GM21367 (cell line): ENCODE measurements around the gene HOXA7.
A peak's percentile ranks its signal among the peaks of the same experiment; 100 is the strongest.

Source experiments
- ATAC-seq: cut with Tn5 transposase; IDR thresholded peaks from one replicate; pipeline ENCODE4 v1.9.1; 2021; ENCODE audit not compliant: unreplicated experiment

Gene HOXA7

DNA sequence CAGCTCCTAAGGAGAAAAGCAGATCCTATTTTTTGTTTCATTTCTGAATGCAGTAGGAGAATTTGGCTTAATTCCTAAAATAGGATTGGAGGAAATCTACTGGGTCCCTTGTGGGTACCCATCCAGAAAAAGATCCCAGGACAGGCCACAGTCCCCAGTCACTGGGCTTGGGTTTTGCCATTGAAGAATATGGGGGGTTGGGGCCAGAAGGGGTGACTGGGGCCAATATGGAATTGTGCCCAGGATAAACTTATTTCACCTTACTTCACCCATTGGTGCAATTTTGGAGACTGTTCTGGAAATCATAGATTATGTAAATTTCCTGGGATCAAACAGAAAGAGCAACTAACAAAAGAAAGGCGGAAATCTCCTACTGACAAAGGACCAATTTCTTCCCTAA, 18.0 kb downstream of the HOXA7 start:
- ATAC-seq = no peak

GRCh38 chr7:27137640-27138315, 18.7 kb downstream of the HOXA7 start:
- ATAC-seq = no peak

GRCh38 chr7:27134392-27134791, 22.1 kb downstream of the HOXA7 start:
- peak; percentile 51 for ATAC-seq

DNA sequence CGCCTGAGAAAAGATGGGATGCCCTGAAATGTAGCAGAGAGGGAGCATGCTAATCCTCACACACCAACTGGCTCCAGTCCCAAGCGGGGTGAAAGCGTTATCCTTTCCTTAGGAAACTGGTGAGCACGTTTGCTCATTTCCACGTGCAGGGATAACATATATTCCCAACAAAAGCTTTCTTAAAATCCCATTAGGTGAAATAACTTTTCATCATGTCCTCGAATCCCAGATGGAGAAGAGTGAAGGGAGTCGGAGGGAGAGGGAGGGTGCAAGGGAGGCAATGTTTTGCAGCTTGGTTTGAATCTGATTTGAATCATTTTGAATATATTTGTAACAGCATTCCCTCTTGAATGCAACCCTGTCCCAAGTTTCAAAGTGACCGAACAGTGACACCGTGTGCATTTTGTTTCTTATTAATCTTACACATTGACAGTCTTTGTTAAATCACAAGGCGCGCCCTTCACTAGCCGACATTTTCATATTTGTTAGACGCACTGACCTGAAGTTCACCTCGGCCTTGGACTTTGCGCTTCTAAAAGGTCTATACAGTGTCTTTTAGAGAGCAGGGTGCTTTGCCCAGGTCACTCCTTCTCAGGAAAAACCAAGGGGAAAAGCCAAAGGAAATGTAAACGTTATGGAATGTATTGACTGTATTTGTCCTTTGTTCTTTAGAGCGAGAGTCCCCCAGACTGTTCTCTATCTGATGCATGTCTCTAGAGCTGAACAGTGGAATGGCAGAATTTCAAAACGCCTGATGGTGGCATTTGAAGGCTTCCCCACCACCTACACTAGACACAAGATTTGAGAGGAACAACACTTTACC, 22.9 kb downstream of the HOXA7 start:
- no peak for ATAC-seq

GRCh38 chr7:27132978-27133377, 23.5 kb downstream of the HOXA7 start:
- ATAC-seq = no peak

DNA sequence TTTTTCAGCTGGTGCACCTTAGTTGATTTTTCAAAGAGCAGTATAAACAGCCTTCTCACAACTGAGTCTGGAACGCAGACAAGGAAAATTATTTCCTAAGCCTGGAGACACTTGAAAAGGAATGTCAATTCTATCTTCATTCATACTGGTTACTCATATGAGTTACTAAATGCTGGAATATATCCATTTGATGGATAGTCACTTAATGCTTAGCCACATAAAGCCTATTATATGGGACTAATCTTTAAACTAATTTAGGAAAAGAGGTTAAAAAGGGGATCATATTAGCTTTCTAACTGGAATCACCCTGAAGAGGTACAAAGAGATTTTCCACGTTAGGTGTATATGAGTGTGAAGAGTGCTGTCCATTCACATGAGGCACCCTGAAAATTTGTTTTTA, 24.3 kb downstream of the HOXA7 start:
- ATAC-seq = no peak

- no peak for ATAC-seq
Observed at GRCh38 chr7:27131390-27131819, 25.1 kb downstream of the HOXA7 start.

DNA sequence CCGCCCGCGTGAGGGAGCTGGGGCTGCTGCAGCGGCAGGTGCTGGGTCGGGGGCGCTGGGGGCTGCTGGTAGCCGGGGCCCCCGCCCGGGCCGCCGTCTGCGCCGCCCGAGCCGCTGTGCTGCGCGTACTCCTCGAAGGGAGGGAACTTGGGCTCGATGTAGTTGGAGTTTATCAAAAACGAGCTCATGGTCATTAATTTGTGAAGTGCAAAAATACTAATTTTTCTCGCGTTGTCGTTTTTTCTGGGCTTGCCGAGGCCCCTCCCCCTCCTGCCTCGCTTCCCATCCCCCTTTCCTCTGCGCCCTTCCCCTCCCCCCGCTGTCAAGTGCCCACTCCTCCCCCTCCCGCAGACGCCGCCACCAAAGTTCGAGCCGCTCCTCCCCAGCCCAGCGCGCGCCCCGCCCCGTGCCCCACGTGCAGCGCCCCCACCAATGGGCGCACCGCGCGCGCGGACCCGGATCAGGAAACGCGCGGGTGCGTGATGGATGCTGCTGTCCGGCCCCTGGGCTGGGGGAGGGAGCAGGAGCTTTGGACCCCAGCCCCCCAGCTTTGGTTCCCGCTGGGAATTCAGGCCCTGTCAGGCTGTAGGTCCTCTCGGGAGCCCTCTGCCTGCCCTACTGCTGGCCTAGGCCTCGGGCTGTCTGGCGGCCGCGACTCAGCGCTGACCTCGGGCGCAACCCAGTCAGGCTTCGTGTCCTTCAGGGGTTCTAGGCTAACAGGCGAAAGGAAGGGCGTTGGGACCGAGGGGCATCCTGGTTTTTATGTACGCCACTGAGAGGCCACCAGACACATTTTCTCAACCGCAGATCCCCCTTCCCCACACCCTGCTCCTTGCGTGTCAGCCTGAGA, 25.7 kb downstream of the HOXA7 start, which contains the start of gene HOXA4:
Gene HOXA4, minus strand, starts transcription at position 218 of the 850 bp plus-strand sequence. Its CDS starts 24 bp downstream, at position 194.
- no peak for ATAC-seq

DNA sequence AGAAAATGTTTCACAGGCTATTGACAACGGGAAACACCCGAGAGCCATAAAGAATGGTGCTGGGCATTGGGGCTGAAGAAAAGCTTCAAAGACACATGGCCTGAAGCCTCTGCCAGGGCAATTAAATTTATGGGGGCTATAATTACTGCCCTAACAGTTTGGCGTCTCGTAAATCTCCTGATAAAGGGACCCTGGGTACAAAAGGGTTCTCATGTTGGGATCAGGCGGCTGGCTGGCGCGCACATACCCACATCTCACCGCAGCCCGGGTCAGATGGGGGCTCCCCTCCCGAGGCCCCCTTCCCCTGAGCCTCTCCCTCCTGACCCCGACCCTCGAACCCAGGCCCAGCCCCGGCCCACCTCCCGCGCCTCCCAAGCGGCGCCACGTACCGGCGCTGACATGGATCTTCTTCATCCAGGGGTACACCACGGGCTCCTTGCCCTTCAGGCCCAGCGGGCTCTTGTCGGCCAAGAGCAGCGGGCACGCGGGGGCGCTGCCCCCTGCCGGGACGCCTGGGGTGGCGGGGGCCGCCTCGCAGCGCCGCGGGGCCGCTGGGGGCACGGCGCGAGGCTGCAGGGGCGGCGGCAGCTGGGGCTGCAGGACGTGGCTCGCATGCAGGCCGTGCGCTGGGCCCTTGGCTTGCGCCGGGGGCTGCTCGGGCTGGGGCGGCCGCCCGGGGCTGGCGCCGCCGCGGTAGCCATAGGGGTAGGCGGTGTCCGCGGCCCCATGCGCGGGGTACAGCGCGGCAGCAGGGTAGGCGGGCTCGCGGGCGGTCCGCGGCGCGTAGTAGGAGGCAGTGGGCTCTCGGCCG, 26.5 kb downstream of the HOXA7 start:
- ATAC-seq = no peak

DNA sequence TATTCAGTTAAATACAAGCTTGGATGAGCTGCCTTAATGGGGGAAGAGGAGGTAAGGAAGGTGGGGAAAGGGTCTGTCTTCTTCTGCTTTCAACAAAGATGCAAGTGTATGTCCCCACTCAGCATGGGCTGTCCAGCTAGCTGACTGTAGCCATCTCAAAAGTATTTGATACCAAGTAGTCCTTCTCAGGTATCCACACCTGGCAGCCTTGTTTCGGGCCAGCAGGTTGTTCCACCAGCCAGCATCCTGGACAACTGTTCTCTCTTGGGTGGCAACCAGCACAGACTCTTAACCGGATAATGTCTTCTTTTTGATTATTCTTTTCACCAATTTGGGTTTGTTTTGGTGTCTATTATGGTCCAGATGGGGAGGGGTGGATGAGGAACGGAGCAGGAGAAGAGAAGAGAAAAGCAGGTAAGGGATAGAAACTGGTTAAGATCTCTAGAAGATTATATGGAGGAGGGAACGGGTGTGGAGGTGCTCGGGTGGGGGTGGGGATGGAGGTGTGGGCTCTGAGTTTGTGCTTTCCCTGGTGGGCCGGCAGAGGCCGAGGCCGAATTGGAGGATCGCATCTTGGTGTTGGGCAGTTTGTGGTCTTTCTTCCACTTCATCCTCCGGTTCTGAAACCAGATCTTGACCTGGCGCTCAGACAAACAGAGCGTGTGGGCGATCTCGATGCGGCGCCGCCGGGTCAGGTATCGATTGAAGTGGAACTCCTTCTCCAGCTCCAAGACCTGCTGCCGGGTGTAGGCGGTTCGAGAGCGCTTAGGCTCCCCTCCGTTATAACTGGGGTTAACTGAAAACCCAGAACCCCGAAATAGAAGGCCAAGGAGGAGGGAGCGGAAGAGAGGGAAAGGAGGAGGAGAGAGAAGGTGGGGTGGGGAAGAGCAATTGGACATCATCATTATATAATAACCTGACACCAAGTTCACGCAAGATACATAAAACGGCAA, 27.4 kb downstream of the HOXA7 start:
- no peak for ATAC-seq

DNA sequence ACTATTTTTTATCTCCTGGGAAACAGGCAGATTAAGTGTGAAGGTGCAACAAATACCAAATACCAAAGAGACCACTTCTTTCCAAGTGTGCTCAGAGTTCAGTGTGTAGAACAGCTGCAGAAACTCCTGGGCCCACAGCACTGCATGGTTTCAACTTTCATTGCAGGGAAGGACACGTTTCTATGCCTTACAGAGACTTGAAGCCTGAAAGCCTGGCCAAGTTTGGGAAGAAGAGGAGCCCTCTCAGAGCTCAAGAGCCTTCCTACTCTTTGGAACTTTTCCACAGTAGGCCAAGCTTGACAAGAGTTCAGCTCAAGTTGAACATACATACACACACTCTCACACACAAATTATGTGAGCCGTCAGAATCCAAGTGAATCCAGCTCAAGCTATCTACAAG, 28.4 kb downstream of the HOXA7 start:
- ATAC-seq = no peak

DNA sequence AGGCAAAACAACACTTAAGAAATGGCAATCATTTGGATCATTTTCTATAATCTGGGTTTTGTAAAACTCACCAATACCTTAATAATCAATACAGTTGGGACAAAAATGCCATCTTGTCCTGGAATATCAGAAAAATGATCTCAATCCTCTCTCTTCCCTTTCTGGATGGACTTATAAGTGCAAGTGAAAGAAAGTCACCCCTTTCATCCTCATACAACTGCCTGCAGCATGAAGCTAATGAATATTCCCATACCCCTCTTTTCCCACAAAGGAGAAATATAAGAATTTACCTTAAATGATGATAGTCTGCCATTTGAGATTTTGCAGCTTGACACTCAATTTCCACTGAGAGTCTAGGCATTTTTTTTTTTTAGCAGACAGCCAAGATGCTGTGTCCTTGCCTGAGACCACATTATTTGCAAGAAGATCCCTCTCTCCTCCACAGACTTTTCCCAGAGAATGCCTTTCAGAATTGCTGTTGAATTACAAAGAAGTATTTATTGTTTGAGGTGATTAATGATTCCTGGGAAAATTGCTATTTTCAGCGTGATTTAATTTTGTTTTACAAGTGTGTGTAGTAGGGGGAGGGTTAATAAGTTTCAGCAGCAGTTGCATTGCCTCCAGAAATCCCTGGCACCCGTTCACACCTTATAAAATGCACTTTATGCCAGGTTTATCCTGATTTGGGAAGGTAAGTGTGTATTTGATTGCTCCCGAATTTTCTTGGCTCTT, 29.7 kb downstream of the HOXA7 start:
- ATAC-seq = no peak

DNA sequence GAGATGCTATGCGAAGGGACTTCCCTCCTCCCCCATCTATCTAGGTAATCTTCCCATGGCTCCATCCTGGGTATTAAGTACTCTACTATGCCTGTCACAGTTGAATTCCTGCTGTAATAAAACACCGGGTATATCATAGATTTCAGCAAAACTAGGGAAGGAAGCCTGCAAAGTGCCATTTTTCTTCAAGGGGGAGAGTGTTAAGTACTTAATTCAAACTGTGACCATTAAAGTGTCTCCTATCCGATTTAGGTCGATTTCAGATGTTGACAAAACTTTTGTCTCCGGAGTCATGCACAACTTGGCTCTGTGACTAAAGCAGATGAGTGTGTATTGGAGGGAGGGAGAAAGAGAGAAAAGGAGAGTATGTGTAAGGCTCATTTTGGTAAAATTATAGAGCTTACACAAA, 30.5 kb downstream of the HOXA7 start:
- no peak for ATAC-seq

GRCh38 chr7:27124902-27125689, 31.4 kb downstream of the HOXA7 start:
- ATAC-seq = no peak

DNA sequence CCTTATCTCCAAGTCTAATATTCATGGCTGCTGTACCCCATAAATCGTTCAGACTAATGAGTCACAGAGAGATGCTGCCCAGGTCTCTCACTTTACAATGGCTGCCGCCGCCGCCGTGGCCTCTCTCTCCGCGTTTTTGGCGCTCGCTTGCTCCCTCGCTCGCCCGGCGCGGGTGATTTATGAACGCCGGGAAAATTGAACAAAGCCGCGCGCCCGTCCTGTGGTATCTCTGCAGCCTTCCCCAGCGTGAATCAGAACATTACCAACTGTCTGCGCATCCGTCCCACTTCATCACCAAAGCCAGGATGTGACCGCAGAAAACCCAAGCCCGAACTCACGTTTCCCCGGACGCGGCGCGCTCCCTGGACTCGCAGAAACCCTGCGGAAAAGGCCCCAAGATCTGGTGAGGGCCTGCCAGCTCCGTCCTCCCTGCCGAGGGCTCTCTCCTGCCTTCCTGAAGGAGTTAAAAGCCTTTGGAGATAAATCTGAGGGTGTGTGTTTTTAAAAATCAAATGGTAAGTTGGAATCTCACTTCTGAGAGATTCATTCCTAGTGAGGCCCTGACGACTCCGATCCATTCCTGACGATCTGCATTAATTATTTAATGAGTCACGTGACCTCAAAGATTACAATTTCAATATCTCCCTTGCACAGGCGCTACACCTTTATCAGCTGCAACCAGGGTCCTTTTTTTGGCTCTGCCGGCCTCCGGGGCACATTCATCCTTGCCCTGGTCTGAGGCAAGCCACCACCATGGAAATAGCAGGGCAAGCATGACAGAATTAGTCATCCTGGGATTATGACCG, 32.2 kb downstream of the HOXA7 start:
- ATAC-seq = no peak

DNA sequence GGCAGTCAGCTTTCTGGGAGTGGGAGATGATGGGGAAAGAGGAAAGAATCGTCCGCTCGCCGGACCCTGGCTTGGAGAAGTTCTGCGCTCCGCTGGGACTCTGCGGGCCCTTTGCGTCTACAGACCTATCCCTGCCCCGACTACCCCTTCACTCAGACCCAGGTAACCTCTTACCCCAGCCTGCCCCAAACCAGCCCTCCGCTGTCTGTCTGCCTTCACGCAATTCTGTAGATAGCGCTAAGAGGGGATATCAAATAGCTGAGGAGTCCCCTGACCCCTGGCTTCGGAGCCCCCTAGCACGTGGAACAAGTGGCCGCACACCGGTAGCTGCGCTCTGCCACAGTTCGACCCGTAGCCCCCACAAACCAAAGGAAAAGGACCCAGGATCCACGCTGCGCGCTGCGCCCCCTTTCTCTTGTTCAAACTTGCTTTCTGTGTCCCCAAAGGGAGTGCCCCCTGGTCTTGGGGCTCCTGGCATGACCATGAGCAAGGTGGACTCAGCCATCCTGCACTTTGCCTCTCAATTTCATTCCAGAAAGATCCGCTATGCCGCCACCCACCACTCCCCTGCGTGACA, 32.9 kb downstream of the HOXA7 start:
- ATAC-seq = no peak

DNA sequence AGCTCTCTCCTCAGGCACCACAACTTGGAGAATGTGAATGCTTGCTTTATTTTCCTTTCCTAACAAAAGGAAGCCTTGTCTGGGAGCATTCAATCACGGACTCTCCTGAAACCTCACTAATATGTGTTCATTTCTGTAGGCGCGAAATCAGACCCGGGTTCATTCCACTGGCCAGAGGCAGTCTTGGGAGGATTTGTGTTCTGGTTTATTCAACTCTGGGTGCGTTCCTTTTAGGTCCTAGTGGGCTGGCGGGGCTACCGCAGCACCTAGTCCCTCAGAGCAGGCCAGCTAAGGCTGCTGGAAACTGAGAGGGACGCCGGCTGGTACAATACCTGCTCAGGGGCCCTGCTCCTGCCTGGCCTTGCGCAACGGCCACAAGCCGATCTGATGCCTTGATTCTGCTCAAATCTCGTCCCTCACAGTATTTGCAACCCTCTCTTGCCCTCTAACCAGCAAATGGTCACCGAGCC, 33.4 kb downstream of the HOXA7 start:
- ATAC-seq = no peak
